H9 (cell line): ENCODE data around the gene FLVCR2. TPM values are rescaled to one million over a fixed set of nuclear protein-coding genes. Genes with fewer than 3 reads are reported as not detected.

Source experiments
- DNase-seq: peaks from one replicate; pipeline ENCODE4 v3.0.0-alpha.2; 2017
- H2AFZ ChIP-seq: one replicate; pipeline ENCODE4 v1.6.1; 2013; ENCODE audit warnings: mild to moderate bottlenecking, low read length, control low read depth, moderate library complexity
- H2AK5ac ChIP-seq: 2 replicates; pipeline ENCODE4 v1.6.1; 2013; ENCODE audit warnings: low read length, control low read depth, mixed read lengths; ENCODE audit not compliant: insufficient read length
- H2BK120ac ChIP-seq: one replicate; pipeline ENCODE4 v1.6.1; 2013; ENCODE audit warnings: low read depth, mild to moderate bottlenecking, low read length, control low read depth, inconsistent platforms; ENCODE audit not compliant: poor library complexity, severe bottlenecking
- H2BK12ac ChIP-seq: 2 replicates; pipeline ENCODE4 v1.6.1; 2013; ENCODE audit warnings: low read length, control low read depth, mixed read lengths, low read depth; ENCODE audit not compliant: insufficient read length
- H2BK15ac ChIP-seq: 2 replicates; pipeline ENCODE4 v1.6.1; 2013; ENCODE audit warnings: low read depth, low read length, control low read depth
- H2BK20ac ChIP-seq: one replicate; pipeline ENCODE4 v1.6.1; 2013; ENCODE audit warnings: low read depth, mild to moderate bottlenecking, low read length, control low read depth, inconsistent platforms; ENCODE audit not compliant: poor library complexity, severe bottlenecking
- H2BK5ac ChIP-seq: 2 replicates; pipeline ENCODE4 v1.6.1; 2013; ENCODE audit warnings: low read length, control low read depth, mixed read lengths; ENCODE audit not compliant: insufficient read length
- H3K14ac ChIP-seq: 2 replicates; pipeline ENCODE4 v1.6.1; 2013; ENCODE audit warnings: low read length, control low read depth; ENCODE audit not compliant: insufficient read depth
- H3K18ac ChIP-seq: 2 replicates; pipeline ENCODE4 v1.6.1; 2013; ENCODE audit warnings: low read depth, mild to moderate bottlenecking, mixed read lengths, low read length, control low read depth; ENCODE audit not compliant: insufficient read length
- H3K23ac ChIP-seq: 2 replicates; pipeline ENCODE4 v1.6.1; 2013; ENCODE audit warnings: low read length, control low read depth, mixed read lengths, low read depth; ENCODE audit not compliant: insufficient read length
- H3K23me2 ChIP-seq: 2 replicates; pipeline ENCODE4 v1.6.1; 2013; ENCODE audit warnings: low read depth, mild to moderate bottlenecking, mixed read lengths, low read length, control low read depth; ENCODE audit not compliant: insufficient read length, poor library complexity, severe bottlenecking
- H3K27ac ChIP-seq: 2 replicates; pipeline ENCODE4 v1.5.1; 2013; ENCODE audit warnings: low read length, control low read depth, mixed read lengths, low read depth; ENCODE audit not compliant: insufficient read length
- H3K27me3 ChIP-seq: 2 replicates; pipeline ENCODE4 v1.6.1; 2013; ENCODE audit warnings: low read length, control low read depth, inconsistent platforms; ENCODE audit not compliant: insufficient read depth
- H3K4ac ChIP-seq: 2 replicates; pipeline ENCODE4 v1.6.1; 2013; ENCODE audit warnings: low read depth, mild to moderate bottlenecking, control low read depth, inconsistent platforms, low read length, moderate library complexity
- H3K4me1 ChIP-seq: 2 replicates; pipeline ENCODE4 v1.6.1; 2013; ENCODE audit warnings: low read length, control low read depth, inconsistent platforms; ENCODE audit not compliant: insufficient read depth
- H3K4me2 ChIP-seq: 2 replicates; pipeline ENCODE4 v1.6.1; 2013; ENCODE audit warnings: low read length, control low read depth, mixed read lengths; ENCODE audit not compliant: insufficient read length, insufficient read depth
- H3K56ac ChIP-seq: 2 replicates; pipeline ENCODE4 v1.6.1; 2013; ENCODE audit warnings: low read depth, mild to moderate bottlenecking, mixed read lengths, low read length, control low read depth; ENCODE audit not compliant: insufficient read length
- H3K79me1 ChIP-seq: 2 replicates; pipeline ENCODE4 v1.6.1; 2013; ENCODE audit warnings: low read depth, mild to moderate bottlenecking, moderate library complexity, low read length, control low read depth, inconsistent platforms; ENCODE audit not compliant: insufficient read depth, poor library complexity, severe bottlenecking
- H3K79me2 ChIP-seq: 2 replicates; pipeline ENCODE4 v1.6.1; 2013; ENCODE audit warnings: low read length, control low read depth, inconsistent platforms; ENCODE audit not compliant: insufficient read depth
- H3K9ac ChIP-seq: 2 replicates; pipeline ENCODE4 v1.6.1; 2013; ENCODE audit warnings: low read length, control low read depth, mixed read lengths; ENCODE audit not compliant: insufficient read length; ENCODE audit errors: extremely low read depth
- H3K9me3 ChIP-seq: one replicate; pipeline ENCODE4 v1.6.1; 2013; ENCODE audit warnings: low read depth, low read length, inconsistent platforms; ENCODE audit not compliant: control insufficient read depth
- H3T11ph ChIP-seq: one replicate; pipeline ENCODE4 v1.6.1; 2013; ENCODE audit warnings: mild to moderate bottlenecking, low read length, control low read depth, inconsistent platforms
- H4K20me1 ChIP-seq: one replicate; pipeline ENCODE4 v1.6.1; 2013; ENCODE audit not compliant: control insufficient read depth, insufficient read length, insufficient read depth
- H4K5ac ChIP-seq: 2 replicates; pipeline ENCODE4 v1.6.1; 2013; ENCODE audit warnings: low read depth, mild to moderate bottlenecking, mixed read lengths, low read length, control low read depth; ENCODE audit not compliant: insufficient read length
- H4K8ac ChIP-seq: replicated peaks from 2 replicates; pipeline ENCODE4 v1.6.1; 2013; ENCODE audit warnings: low read length, control low read depth, mixed read lengths, low read depth; ENCODE audit not compliant: insufficient read length
- H4K91ac ChIP-seq: 2 replicates; pipeline ENCODE4 v1.6.1; 2013; ENCODE audit warnings: low read depth, mild to moderate bottlenecking, moderate library complexity, mixed read lengths, low read length, control low read depth; ENCODE audit not compliant: insufficient read length
- H3K27ac Mint-ChIP-seq, 3 experiments: 2 replicates in 2 of 3; 3 replicates in 1 of 3; pipeline ENCODE4 v1.8.0; 2020 to 2021; ENCODE audit warnings: mixed read lengths in 3 of 3, mild to moderate bottlenecking in 1 of 3, moderate library complexity in 1 of 3
- H3K27me3 Mint-ChIP-seq: 2 replicates; pipeline ENCODE4 v1.8.0; 2021; ENCODE audit warnings: low read depth, mild to moderate bottlenecking, moderate library complexity, mixed read lengths
- H3K36me3 Mint-ChIP-seq, 3 experiments: 2 replicates in 2 of 3; 3 replicates in 1 of 3; pipeline ENCODE4 v1.8.0; 2020 to 2021; ENCODE audit warnings: low read depth in 3 of 3, mixed read lengths in 3 of 3; ENCODE audit not compliant: insufficient read depth in 1 of 3
- H3K4me1 Mint-ChIP-seq, 2 experiments: 2 replicates each; pipeline ENCODE4 v1.8.0; 2020; ENCODE audit warnings: mixed read lengths in 2 of 2
- H3K4me3 Mint-ChIP-seq, 2 experiments: 2 replicates in 1 of 2; 3 replicates in 1 of 2; pipeline ENCODE4 v1.8.0; 2020 to 2021; ENCODE audit warnings: mild to moderate bottlenecking in 2 of 2, mixed read lengths in 2 of 2, moderate library complexity in 1 of 2
- H3K9me3 Mint-ChIP-seq, 2 experiments: 2 replicates in 1 of 2; 3 replicates in 1 of 2; pipeline ENCODE4 v1.8.0; 2020; ENCODE audit warnings: mild to moderate bottlenecking in 2 of 2, mixed read lengths in 2 of 2, moderate library complexity in 1 of 2
- WGBS: extraction: QIAGEN DNeasy Blood & Tissue Kit; methylation state at CpG from one replicate; pipeline ENCODE4 v1.1.7; 2013; ENCODE audit warnings: missing lambda C conversion rate, low lambda C conversion rate, mixed read lengths; ENCODE audit not compliant: insufficient read length; ENCODE audit errors: extremely low coverage; 5-methylcytosine and 5-hydroxymethylcytosine counted together
- total RNA-seq: library from RNA; stranded (reverse); gene quantifications from 2 replicates; pipeline ENCODE4 v1.2.1, GENCODE V29; 2021
- TF ChIP-seq, protein P1 (sequence below): fragments of 200-600 bp; sonication (generic); conservative IDR thresholded peaks from 3 replicates; pipeline ENCODE4 v1.8.0; 2021; ENCODE audit warnings: antibody characterized with exemption, mild to moderate bottlenecking

FLVCR2 gene
- total RNA-seq, 1 experiment from 2014 or later, result 7.1 TPM

DNA sequence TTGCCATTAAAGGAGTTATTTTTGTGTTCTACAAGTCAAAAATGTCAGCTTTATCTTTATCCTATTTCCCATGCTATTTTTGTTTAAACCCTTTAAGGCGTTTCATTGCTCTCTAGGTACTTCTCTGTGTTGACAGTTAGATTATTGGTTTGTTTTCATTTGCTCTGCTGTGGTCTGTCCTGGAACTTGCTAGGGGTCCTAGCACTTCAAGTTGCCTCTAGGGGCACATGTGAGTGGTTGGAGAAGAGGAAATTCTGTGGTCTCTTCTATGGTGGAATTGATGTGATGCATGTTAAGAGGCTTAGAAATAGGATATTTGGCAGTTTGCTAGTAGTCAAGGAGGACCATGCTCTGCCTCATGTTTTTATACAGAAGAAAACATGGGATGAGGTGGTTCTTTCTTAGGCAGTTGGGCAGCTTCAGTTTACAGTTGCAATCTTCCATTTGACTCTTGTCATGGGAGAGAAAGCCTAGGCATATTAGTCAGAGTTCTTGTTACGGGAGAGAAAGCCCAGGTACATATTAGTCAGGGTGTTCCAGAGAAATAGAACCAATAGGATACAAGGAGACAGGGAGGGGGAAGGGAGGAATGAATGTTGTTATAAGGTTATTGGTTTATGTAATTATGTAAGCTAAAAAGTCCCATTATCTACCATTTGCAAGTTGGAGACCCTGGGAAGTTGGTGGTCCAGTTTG is 97.0 kb downstream of the FLVCR2 start:
- TF ChIP-seq, protein P1, sequence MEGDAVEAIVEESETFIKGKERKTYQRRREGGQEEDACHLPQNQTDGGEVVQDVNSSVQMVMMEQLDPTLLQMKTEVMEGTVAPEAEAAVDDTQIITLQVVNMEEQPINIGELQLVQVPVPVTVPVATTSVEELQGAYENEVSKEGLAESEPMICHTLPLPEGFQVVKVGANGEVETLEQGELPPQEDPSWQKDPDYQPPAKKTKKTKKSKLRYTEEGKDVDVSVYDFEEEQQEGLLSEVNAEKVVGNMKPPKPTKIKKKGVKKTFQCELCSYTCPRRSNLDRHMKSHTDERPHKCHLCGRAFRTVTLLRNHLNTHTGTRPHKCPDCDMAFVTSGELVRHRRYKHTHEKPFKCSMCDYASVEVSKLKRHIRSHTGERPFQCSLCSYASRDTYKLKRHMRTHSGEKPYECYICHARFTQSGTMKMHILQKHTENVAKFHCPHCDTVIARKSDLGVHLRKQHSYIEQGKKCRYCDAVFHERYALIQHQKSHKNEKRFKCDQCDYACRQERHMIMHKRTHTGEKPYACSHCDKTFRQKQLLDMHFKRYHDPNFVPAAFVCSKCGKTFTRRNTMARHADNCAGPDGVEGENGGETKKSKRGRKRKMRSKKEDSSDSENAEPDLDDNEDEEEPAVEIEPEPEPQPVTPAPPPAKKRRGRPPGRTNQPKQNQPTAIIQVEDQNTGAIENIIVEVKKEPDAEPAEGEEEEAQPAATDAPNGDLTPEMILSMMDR, result peak; percentile 61
- no peak overlapping the region for H2BK12ac ChIP-seq
- no peaks in the 10 kb centered on the region for H3K27me3 ChIP-seq
- Mint-ChIP-seq H3K27me3 (no peaks in the 10 kb centered on the region), H3K27ac (no peak overlapping the region; a peak in 2 of 7 replicates), H3K36me3 (peaks cover under 1 to 21% (median 16%) of the 10 kb centered on the region in 3 experiments; a peak in 6 of 7 replicates), H3K9me3 (no peaks in the 10 kb centered on the region), H3K4me3 (no peak overlapping the region), H3K4me1 (no peaks in the 10 kb centered on the region)
- H3K79me1 ChIP-seq, result no peaks in the 10 kb centered on the region
- H3K4me1 ChIP-seq, result no peaks in the 10 kb centered on the region
- no peak overlapping the region for H2BK20ac ChIP-seq
- H3K9ac ChIP-seq, result no peak overlapping the region
- H2AFZ ChIP-seq, result no peak overlapping the region
- H2AK5ac ChIP-seq, result no peak overlapping the region
- no peak overlapping the region for H3K4ac ChIP-seq
- H3K56ac ChIP-seq, result no peak overlapping the region
- H2BK15ac ChIP-seq, result no peak overlapping the region
- H2BK120ac ChIP-seq, result no peak overlapping the region
- no peak overlapping the region for H3K14ac ChIP-seq
- H4K91ac ChIP-seq, result no peak overlapping the region
- no CpG with 5 or more reads among the region's 2 CpGs for WGBS
- no peak overlapping the region for H3K4me2 ChIP-seq
- H4K20me1 ChIP-seq, result no peaks in the 10 kb centered on the region
- H3K23ac ChIP-seq, result no peak overlapping the region
- H3K79me2 ChIP-seq, result no peaks in the 10 kb centered on the region
- H4K5ac ChIP-seq, result no peak overlapping the region
- H3K27ac ChIP-seq, result no peak overlapping the region
- no peak overlapping the region for H4K8ac ChIP-seq
- no peaks in the 10 kb centered on the region for H3K9me3 ChIP-seq
- no peak overlapping the region for H3K18ac ChIP-seq
- H3T11ph ChIP-seq, result no peak overlapping the region
- no peak overlapping the region for H2BK5ac ChIP-seq
- DNase-seq, result no peak
- no peaks in the 10 kb centered on the region for H3K23me2 ChIP-seq
